SIG-M5 treated with dmso at 0.1 percent for 504 hours (cell line): ENCODE results near the gene PIK3C3.

Experiments
- DNase-seq: peaks from one replicate; lab custom pipeline; 2025; ENCODE audit not compliant: unreplicated experiment; lab: John Stamatoyannopoulos, UW

Gene PIK3C3

DNA sequence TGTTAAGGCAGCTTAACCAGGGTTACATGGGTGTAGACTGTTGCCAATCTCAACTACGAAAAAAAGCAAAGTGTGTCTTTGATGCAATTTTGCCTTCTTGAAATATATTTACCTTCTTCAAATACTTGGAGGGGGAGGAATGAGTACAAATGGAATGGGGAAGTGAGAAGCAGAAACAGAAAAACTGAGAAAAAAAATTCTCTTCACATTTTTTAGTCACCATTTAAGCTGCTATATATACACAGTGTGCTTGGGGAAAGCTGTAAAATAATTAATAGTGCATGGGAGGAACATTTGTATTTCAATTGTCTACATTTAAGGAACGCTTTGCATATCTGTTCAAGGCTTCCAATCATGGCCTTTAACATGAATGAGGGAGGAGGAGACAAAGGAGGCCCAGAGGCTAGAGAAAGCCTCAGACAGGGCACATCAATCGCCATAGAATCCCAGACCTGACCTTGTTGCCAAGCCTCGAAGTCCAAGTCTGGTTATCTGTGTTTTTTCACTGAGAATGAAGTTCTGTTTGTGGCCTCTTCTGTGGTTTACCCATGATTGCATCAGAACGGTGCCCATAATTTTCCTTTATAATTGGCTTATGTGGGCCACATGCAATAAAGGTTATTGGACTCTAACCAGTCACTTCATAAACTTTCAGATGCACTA lies 158.6 kb downstream of the PIK3C3 start:
- peak; percentile 60 for DNase-seq

- peak; percentile 83 for DNase-seq
Measured at GRCh38 chr18:42114310-42114943, 159.4 kb downstream of the PIK3C3 start.

DNA sequence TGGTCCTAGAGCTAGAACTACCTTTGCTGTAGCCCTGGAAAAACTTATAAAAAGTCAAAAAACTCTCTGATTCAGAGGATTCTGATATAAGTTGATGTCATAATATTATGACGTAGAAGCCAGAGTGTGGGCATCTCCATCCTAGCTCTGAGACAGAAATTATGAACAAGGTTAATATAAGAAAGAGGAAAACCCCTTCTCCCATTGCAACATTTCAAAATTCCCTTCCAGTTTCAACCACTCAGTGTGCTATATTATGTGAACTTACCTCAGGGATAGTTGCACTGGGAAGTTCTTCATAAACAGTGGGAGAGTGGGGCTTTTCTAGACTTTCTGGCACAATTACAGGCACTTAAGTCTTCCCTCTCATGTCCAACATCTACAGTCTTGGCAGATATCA lies 171.6 kb downstream of the PIK3C3 start:
- DNase-seq, result no peak

- no peak for DNase-seq
Measured at GRCh38 chr18:42131066-42131929, 176.3 kb downstream of the PIK3C3 start.

DNA sequence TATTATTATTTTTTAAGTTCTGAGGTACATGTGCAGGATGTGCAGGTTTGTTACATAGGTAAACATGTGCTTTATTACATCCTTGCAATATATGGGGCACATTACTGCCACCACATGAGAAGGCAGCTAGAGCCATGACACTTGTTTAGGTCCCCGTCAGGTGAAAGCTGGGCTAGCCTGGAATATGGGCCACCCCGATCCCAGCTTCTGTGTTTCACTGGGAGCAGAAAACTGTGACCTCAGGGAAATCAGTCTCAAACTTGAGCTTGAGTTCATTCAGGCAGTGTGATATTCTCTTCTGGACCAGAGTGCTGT lies 176.9 kb downstream of the PIK3C3 start:
- no peak for DNase-seq
